NCI-H2029 (cell line): Measurements from ENCODE around the gene SORCS2.
"Not testable (repeated sequence)": the region's sequence is repeated elsewhere in the genome, so short reads cannot be mapped to it uniquely, and the experiment has no call there.

Experiments
- DNase-seq: peaks from one replicate; lab custom pipeline; 2025; lab: John Stamatoyannopoulos, UW

Gene SORCS2

DNA sequence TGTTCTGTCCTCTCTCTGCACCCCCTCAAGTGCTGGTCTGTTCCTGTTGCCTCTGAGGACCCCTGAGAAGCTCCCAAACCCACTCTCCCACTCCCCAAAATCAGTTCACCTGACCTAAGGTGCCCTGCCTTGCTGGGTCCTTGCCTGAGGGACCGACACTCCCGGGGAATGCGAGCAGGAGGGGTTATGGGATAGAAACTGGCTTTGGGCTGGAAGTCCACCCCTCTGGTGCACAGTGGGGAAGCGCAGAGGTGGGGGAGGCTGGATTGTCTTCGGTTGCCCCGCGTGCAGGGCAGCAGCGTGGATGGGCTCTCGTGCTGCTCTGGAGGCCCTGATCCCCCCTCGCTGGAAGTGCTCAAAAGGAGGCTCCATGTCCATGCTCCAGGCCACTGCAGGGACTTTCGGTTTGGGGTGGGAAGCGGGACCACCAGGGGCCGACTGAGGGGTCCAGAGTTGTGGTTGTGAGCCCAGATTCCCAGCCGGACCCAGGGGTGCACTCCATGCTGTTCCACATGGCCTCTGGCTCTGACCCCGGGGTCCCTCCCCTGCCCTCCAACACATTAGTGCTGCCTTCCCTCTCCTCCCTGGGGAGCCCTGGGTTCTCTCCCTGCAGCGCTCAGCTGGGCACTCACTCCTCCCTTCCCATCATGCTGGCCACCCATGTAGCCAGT, 7.6 kb downstream of the SORCS2 start:
- DNase-seq = no peak

DNA sequence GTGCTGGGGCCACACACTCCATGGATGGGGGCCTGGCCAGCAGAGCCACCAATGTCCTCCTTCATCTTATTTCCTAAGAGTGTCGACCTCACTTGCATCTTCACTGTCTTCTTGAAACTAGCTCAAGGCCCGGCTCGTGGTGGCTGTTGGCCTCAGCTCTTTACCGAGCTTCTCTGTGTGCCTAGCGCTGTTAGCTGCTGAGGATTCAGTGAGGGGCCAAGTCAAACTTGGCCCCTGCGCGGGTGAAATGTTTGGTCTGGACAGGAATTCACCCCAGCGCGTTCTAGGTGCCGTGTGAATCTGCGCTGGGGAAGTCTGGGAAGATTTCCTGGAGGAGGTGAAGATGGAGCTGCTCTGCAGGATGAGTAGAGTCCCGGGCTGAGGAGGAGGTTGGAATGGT, 8.5 kb downstream of the SORCS2 start:
- no peak for DNase-seq

- no peak for DNase-seq
Observed at GRCh38 chr4:7201420-7202305, 9.3 kb downstream of the SORCS2 start.

DNA sequence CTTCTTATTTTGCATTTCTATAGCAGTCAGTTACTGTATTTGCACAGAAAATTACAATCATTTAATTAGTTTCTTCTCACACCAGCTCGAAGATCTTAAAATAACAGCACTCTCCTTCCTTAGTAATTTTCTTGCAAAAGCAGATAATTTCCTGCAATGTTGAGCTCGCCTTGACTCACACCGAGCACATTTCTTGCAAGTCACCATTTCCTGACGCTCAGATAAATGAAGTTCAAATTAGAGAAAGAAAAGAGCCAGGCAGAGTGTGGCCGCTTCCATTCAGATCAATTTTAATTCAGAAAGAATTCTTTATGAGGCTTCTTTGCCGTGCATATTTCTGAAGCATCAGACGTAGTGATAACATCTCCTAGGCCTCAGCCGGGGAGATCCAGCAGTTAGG, 10.1 kb downstream of the SORCS2 start:
- no peak for DNase-seq

- DNase-seq = no peak
Observed at GRCh38 chr4:7204656-7205387, 12.5 kb downstream of the SORCS2 start.

- DNase-seq = no peak
Observed at GRCh38 chr4:7206385-7206784, 14.0 kb downstream of the SORCS2 start.

DNA sequence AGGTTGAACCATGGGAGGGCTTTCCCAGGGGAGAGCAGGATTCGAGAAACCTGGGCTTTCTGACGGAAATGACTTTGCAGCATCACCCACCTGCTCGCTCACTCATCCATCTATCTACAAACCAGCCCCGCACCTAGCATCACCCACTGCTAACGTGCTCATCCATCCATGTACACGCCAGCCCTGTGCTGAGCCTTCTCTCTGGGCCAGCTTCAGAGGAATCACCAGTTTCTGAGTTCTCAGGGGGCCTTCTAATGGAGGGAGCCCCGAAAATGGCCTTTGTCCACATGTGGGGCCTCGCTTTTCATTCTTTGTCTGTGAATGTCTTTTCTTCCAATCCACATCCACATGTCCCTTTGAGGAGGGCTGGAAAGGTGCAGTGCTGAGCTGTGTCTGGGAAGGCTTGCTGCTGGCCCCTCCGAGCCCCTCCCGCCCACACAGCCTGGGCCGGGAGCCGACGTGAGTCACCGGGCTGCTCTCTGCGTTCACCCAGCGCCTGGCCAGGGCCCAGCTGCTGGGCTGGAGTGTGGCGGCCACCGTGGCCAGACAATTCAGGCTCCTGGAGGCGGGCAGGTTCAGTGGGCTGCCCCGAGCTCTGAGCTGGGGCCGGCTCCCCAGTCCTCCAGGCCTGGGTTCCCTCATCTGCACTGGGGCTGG, 14.7 kb downstream of the SORCS2 start:
- no peak for DNase-seq

DNA sequence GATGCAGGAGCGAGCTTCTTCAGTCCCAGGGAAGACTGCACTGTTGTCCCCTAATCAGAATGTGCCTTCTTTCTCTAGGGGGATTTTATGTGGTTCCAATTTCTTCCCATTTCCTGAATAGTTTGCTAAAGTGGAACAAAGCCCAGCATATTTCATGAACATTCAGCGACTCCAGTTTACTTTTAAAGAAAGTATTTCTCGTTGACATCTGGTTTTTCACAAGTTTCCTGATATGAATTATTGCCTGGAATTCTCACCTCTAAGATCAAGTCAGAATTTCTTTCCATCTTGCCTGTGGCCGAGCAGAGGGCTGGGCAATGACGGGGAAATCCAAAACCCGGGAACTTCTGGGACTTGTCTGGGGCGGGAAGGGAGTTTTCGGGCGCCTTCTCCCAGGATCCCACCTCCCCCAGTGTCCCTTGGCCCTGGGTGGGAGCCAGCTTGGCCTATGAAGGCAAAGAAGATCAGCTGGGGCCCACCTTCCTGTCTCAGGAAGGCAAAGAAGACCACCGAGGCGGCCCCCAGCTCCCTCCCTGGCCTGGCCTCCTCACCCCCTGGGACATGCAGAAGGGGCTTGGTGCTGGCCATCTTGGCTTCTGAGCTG, 15.4 kb downstream of the SORCS2 start:
- no peak for DNase-seq

- no peak for DNase-seq
Observed at GRCh38 chr4:7208509-7209451, 16.4 kb downstream of the SORCS2 start.

DNA sequence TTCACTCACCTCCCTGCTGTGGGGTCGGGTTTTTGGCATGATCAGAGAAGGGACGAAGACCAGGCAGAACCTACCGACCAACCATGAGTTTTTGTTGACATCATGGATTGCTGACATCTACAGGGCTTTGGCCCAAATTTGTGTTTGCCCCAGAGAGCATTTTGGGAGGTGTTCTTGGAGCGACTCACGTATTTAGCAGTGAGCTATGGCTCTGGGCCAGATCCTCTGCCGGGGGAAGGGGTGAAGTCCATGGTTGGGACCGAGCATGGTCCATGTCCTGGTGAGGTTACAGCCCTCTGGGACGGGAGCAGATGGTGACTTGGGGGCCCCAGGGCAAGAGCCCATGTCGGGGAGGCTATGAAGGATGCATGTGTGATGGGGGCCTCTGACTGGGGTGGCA, 17.4 kb downstream of the SORCS2 start:
- no peak for DNase-seq

DNA sequence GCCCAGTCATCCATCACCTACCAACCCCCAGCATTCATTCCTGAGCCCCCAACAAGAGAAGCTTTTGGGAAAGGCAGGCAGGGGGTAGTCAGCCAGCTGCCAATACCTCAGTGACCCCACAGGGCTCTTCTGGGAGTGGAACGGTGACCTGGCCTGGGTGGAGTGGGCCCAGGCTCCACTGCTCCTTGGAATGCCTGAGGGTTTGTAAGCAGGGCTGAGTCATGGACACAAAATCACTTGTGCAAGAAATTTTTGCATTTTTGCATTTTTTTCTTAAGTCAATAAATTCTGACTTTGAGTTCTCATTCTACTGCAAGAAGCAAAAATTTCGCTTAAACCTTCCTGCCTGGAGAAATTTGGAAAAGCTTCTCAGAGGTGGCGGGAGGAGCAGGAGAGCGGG, 18.5 kb downstream of the SORCS2 start:
- no peak for DNase-seq

GRCh38 chr4:7212101-7212674, 19.9 kb downstream of the SORCS2 start:
- no peak for DNase-seq

DNA sequence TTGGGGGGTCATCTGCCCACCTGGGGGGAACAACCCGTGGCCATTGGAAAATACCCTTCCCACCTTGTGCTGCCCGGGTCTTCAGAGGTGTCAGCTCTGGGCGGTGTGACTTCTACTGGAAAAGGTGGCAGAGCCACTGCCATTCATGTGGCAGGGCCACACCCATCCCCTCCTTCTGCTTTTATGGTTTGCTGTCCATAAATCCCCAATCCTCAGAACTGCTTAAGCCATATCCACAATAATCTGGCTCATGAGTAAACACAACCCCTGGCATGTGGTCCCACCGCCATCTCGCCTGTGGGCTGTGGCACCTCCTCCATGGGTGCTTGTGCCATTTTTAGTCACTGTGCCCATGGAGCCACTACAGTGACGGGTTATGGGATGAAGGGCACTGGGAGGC, 20.6 kb downstream of the SORCS2 start:
- no peak for DNase-seq

DNA sequence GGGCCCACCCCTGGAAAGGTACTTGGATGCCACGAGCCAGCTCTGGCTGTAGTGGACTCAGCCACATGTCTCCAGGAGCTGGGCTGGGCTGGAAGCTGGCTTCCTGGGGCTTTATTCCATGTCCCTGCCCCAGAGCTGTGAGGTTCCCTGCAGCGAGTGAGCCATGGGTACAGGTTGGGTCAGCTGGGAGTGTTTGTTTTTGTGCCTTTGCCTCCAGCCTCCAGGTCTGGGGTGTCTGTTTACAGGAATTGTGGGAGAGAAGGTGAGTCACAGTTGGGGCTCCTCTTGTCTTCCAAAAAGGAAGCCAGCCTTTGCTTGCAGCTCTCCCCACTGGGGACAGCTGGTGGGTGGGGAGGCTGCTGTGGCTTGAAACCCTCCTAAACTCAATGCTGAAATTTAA, 21.5 kb downstream of the SORCS2 start:
- no peak for DNase-seq

DNA sequence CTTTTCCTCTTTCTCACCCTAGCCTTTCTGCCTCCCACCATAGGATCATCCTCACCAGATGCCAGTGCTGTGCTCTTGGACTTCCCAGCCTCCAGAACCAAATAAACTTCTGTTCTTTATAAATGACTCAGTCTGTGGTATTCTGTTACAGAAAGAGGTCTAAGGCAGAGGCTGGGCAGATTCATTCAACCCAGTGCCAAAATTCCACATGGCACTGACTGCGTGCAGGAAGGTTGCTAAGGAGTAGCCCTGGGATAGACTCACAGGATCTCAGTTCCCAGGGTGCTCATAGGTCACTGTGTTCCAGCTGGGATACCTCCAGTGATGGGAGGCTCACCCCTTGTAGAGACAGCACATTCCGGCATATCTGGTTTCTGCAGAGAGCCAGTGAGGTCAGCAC, 22.0 kb downstream of the SORCS2 start:
- DNase-seq = no peak

DNA sequence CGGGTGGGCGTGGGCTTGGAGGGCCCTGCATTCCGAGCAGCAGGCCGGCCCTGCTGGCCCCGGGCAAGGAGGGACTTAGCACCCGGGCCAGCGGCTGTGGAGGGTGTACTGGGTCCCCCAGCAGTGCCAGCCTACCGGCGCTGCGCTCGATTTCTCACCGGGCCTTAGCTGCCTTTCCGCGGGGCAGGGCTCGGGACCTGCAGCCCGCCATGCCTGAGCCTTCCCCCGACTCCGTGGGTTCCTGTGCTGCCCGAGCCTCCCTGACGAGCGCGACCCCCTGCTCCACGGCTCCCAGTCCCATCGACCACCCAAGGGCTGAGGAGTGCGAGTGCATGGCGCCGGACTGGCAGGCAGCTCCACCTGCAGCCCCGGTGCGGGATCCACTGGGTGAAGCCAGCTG, 22.8 kb downstream of the SORCS2 start:
- DNase-seq = not testable (repeated sequence)

DNA sequence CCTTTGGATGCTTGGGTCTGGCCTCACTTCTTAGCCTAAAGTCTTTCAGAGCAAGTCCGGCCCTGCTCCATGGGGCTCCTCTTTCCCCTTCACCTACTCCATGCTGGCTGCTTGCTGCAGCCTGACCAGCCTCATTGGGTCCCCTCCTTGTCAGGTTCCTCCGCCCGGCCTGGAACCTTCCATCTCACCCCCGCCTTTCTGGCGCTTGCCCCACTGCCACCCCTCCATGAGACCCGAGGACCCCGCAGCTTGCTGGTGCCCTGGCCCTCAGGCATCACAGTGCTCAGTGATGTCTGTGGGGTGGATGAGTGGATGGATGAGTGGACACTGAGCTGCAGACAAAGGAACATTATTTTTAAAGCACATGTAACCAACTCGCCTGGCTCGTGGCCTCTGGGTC, 24.7 kb downstream of the SORCS2 start:
- no peak for DNase-seq

- DNase-seq = no peak
Observed at GRCh38 chr4:7217474-7218321, 25.4 kb downstream of the SORCS2 start.

GRCh38 chr4:7218686-7219085, 26.3 kb downstream of the SORCS2 start:
- DNase-seq = no peak
